Panc1 (cell line): ENCODE results near the gene DDX31. TPM values are rescaled to one million over a fixed set of nuclear protein-coding genes. Genes with fewer than 3 reads are reported as not detected.

ENCODE experiments used
- ATAC-seq: fragments of 200-7000 bp; cut with Tn5 transposase; 2 replicates; pipeline ENCODE4 v1.9.1; 2020; ENCODE audit warnings: mild to moderate bottlenecking, moderate library complexity
- BruUV-seq: library from RNA; stranded (reverse); fragments of 400-500 nt; replicated peaks from 2 replicates; lab custom pipeline; 2021; lab: Mats Ljungman, UMichigan
- CTCF ChIA-PET: fragments of 300-600 bp; sonication (Branson Sonifier 250); formaldehyde crosslinking; loops from one replicate; lab custom pipeline; 2022; ENCODE audit warnings: antibody characterized with exemption; lab: Charles Lee
- POLR2A ChIA-PET: fragments of 300-600 bp; sonication (Branson Sonifier 250); formaldehyde crosslinking; loops from one replicate; lab custom pipeline; 2022; ENCODE audit warnings: antibody characterized with exemption; lab: Charles Lee
- DNase-seq: peaks from one replicate; pipeline ENCODE4 v3.0.0-alpha.2; 2010; ENCODE audit warnings: low read depth, low spot score
- H3K27ac ChIP-seq: 2 replicates; pipeline ENCODE4 v1.5.1; 2011; ENCODE audit warnings: mild to moderate bottlenecking, low read length, inconsistent platforms
- H3K27me3 ChIP-seq: fragments of 200-500 bp; sonication (Bioruptor generic); 2 replicates; pipeline ENCODE4 v1.6.0; 2014; ENCODE audit warnings: low read length, inconsistent platforms; ENCODE audit not compliant: control insufficient read depth, insufficient read depth
- H3K36me3 ChIP-seq: fragments of 200-500 bp; sonication (Bioruptor generic); 2 replicates; pipeline ENCODE4 v1.5.1; 2014; ENCODE audit warnings: inconsistent platforms, mild to moderate bottlenecking, low read length, moderate library complexity; ENCODE audit not compliant: control insufficient read depth, insufficient read depth
- H3K4me1 ChIP-seq: 2 replicates; pipeline ENCODE4 v1.5.1; 2011; ENCODE audit warnings: inconsistent platforms, mild to moderate bottlenecking, low read length, moderate library complexity; ENCODE audit not compliant: control insufficient read depth, insufficient read depth
- H3K4me3 ChIP-seq, 2 experiments: 2 replicates each; pipeline ENCODE4 v1.5.1; 2011 to 2012; ENCODE audit warnings: low read depth in 2 of 2, low read length in 2 of 2, mild to moderate bottlenecking in 2 of 2, inconsistent platforms in 1 of 2, moderate library complexity in 1 of 2
- H3K9me3 ChIP-seq: fragments of 200-500 bp; sonication (Bioruptor generic); 2 replicates; pipeline ENCODE4 v1.5.1; 2014; ENCODE audit warnings: low read depth, mild to moderate bottlenecking, inconsistent platforms, low read length, moderate library complexity; ENCODE audit not compliant: control insufficient read depth, insufficient read depth
- POLR2AphosphoS5 ChIP-seq: IDR thresholded peaks from 2 replicates; pipeline ENCODE4 v1.6.1; 2012; ENCODE audit warnings: mild to moderate bottlenecking, low read depth, low read length, moderate library complexity
- SIN3A ChIP-seq: IDR thresholded peaks from 2 replicates; pipeline ENCODE4 v1.6.1; 2012; ENCODE audit warnings: low read depth, mild to moderate bottlenecking, low read length, moderate library complexity, borderline replicate concordance; ENCODE audit not compliant: insufficient read depth
- TCF7L2 ChIP-seq: IDR thresholded peaks from 2 replicates; pipeline ENCODE4 v1.6.1; 2011; ENCODE audit warnings: mild to moderate bottlenecking, low read depth, low read length, inconsistent platforms
- in situ Hi-C: cut with HindIII; loops from 2 replicates; pipeline ENCODE4 v1.10.0; 2016; ENCODE audit warnings: low sequenced_read_pairs, low pct_unique_long_range_greater_than_20kb
- intact Hi-C: fragments of 100-400 bp; cut with micrococcal nuclease; formaldehyde crosslinking; loops from one replicate; pipeline ENCODE4 v1.10.0; 2022; ENCODE audit not compliant: unreplicated experiment
- total RNA-seq: library from RNA; stranded (reverse); gene quantifications from one replicate; pipeline ENCODE4 v1.2.1, GENCODE V29; 2021; ENCODE audit not compliant: unreplicated experiment
- TF ChIP-seq, protein P1 (sequence below): fragments of 450-650 bp; IDR thresholded peaks from 2 replicates; pipeline ENCODE4 v1.5.1; 2017; ENCODE audit warnings: mild to moderate bottlenecking
- TF ChIP-seq, protein P2 (sequence below), 2 experiments: IDR thresholded peaks; 2 replicates each; pipeline ENCODE4 v1.6.1; 2011 to 2012; ENCODE audit warnings: low read depth in 2 of 2, control low read depth in 1 of 2, low read length in 1 of 2, mild to moderate bottlenecking in 1 of 2, moderate library complexity in 1 of 2; ENCODE audit not compliant: insufficient read depth in 1 of 2

DDX31 gene
- total RNA-seq, 1 experiment from 2014 or later, result 17.5 TPM

DNA sequence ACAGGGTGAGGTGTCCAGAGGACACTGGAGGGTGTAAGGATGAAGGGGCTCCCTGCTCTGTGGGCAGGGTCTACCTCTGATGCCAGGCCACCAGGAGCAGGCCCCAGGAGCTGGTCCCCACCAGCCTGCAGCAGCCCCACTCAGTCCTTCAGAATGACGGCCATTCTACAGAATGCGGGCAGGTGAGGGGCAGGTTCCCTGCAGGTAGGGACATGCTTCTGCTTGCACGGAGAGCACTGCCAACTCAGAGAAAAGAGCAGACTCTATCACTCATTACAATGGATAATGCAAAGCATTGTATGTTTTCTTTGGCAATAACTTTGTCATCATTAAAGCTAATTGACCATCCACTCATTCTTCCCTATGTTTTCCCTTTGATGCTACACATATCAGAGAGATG is 39.0 kb downstream of the DDX31 start:
- Histone ChIP-seq H3K4me3 (no peak overlapping the region), H3K9me3 (no peaks in the 10 kb centered on the region), H3K27me3 (no peaks in the 10 kb centered on the region), H3K27ac (no peak overlapping the region), H3K4me1 (no peaks in the 10 kb centered on the region), H3K36me3 (peaks cover 3% of the 10 kb centered on the region)
- ChIA-PET POLR2A (no interaction called here), CTCF (no interaction called here)
- in situ Hi-C loops (no loop called here), intact Hi-C loops (no loop called here)
- ATAC-seq (no peak), DNase-seq (no peak)
- no TSS peak for BruUV-seq
- no peak for TF ChIP-seq TCF7L2
- TF ChIP-seq POLR2AphosphoS5, result no peak
- TF ChIP-seq, protein P1, sequence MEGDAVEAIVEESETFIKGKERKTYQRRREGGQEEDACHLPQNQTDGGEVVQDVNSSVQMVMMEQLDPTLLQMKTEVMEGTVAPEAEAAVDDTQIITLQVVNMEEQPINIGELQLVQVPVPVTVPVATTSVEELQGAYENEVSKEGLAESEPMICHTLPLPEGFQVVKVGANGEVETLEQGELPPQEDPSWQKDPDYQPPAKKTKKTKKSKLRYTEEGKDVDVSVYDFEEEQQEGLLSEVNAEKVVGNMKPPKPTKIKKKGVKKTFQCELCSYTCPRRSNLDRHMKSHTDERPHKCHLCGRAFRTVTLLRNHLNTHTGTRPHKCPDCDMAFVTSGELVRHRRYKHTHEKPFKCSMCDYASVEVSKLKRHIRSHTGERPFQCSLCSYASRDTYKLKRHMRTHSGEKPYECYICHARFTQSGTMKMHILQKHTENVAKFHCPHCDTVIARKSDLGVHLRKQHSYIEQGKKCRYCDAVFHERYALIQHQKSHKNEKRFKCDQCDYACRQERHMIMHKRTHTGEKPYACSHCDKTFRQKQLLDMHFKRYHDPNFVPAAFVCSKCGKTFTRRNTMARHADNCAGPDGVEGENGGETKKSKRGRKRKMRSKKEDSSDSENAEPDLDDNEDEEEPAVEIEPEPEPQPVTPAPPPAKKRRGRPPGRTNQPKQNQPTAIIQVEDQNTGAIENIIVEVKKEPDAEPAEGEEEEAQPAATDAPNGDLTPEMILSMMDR, result no peak
- TF ChIP-seq, protein P2, sequence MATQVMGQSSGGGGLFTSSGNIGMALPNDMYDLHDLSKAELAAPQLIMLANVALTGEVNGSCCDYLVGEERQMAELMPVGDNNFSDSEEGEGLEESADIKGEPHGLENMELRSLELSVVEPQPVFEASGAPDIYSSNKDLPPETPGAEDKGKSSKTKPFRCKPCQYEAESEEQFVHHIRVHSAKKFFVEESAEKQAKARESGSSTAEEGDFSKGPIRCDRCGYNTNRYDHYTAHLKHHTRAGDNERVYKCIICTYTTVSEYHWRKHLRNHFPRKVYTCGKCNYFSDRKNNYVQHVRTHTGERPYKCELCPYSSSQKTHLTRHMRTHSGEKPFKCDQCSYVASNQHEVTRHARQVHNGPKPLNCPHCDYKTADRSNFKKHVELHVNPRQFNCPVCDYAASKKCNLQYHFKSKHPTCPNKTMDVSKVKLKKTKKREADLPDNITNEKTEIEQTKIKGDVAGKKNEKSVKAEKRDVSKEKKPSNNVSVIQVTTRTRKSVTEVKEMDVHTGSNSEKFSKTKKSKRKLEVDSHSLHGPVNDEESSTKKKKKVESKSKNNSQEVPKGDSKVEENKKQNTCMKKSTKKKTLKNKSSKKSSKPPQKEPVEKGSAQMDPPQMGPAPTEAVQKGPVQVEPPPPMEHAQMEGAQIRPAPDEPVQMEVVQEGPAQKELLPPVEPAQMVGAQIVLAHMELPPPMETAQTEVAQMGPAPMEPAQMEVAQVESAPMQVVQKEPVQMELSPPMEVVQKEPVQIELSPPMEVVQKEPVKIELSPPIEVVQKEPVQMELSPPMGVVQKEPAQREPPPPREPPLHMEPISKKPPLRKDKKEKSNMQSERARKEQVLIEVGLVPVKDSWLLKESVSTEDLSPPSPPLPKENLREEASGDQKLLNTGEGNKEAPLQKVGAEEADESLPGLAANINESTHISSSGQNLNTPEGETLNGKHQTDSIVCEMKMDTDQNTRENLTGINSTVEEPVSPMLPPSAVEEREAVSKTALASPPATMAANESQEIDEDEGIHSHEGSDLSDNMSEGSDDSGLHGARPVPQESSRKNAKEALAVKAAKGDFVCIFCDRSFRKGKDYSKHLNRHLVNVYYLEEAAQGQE (IDR thresholded peaks at IDR 0.05; ENCODE audit: insufficient read depth in 1 of 2, low read depth in 2 of 2, low read length in 1 of 2), result no peak
- no peak for TF ChIP-seq SIN3A

DNA sequence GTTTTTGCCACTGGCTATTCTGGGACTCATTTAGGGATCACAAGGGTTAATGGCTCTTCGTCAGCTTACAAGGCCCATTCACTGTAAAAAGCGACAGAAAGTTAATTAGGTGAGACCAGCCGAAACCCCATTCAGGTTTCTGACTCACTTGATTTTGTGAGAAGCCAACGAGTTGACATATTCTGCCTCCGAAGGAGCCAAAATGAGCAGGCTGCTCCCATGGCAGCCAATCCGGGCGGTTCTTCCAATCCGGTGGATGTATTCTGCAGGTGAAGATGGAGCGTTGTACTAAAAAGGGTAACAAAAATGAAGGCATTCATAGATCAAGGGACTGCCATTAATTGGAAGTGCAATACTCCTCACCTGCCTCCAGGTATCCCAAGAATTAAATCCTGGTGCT is 39.7 kb downstream of the DDX31 start:
- BruUV-seq, result no TSS peak
- Histone ChIP-seq H3K27ac (no peak overlapping the region), H3K9me3 (no peaks in the 10 kb centered on the region), H3K27me3 (no peaks in the 10 kb centered on the region), H3K4me1 (no peaks in the 10 kb centered on the region), H3K36me3 (peaks cover 3% of the 10 kb centered on the region), H3K4me3 (no peak overlapping the region)
- intact Hi-C loops, result no loop called here
- TF ChIP-seq TCF7L2 (no peak), SIN3A (no peak), POLR2AphosphoS5 (no peak)
- TF ChIP-seq, protein P1, result no peak
- TF ChIP-seq, protein P2 (IDR thresholded peaks at IDR 0.05; ENCODE audit: insufficient read depth in 1 of 2, low read depth in 2 of 2, low read length in 1 of 2), result no peak
- ChIA-PET CTCF (no interaction called here), POLR2A (no interaction called here)
- ATAC-seq, result no peak
- DNase-seq, result no peak
- in situ Hi-C loops, result no loop called here
